ENCODE data around the gene SRPK1. TPM values are rescaled to one million over a fixed set of nuclear protein-coding genes. Genes with fewer than 3 reads are reported as not detected.

SRPK1 gene
- total and polyA plus RNA-seq, 2 of the 8 experiments (the other 6 are each of a cell fraction or from before 2014, with no cell fraction given), result 25.7 to 116 TPM

- DNase-seq (ENCODE audit: low read depth in 1 of 2, low spot score in 2 of 2), result no peak
- no peak for FAIRE-seq
Observed at GRCh38 chr6:35876902-35877301, 44.0 kb downstream of the SRPK1 start.

More at GRCh38 chr6:35876902-35877301, 44.0 kb downstream of the SRPK1 start:
- WGBS, 2 experiments (ENCODE audit: extremely low coverage in 1 of 2, insufficient coverage in 1 of 2, insufficient read length in 1 of 2, insufficient replicate concordance in 2 of 2, low coverage in 1 of 2, low lambda C conversion rate in 2 of 2, missing lambda C conversion rate in 1 of 2), result 79% methylated on average over 2 of the region's 2 CpGs; no CpG with 5 or more reads in 1 of the 2 experiments
- Histone ChIP-seq H3K4ac (replicated peaks; ENCODE audit: insufficient read length, low read depth, low read length) (no peak overlapping the region), H3K4me3 (ENCODE audit: extremely low read depth in 1 of 4, insufficient read depth in 2 of 4, low read depth in 3 of 4, low read length in 4 of 4) (no peak overlapping the region), H2AK5ac (ENCODE audit: low read depth, low read length) (no peak overlapping the region), H2BK5ac (ENCODE audit: low read depth, low read length) (no peak overlapping the region), H3K27me3 (replicated peaks in 1 of 4; ENCODE audit: control insufficient read depth in 3 of 4, extremely low read depth in 1 of 4, insufficient read depth in 3 of 4, low read length in 3 of 4) (no peaks in the 10 kb centered on the region), H4K8ac (ENCODE audit: extremely low read depth, insufficient read depth, low read length) (no peak overlapping the region), H4K91ac (replicated peaks; ENCODE audit: insufficient read length, low read length) (no peak overlapping the region), H3K36me3 (ENCODE audit: control insufficient read depth in 2 of 4, insufficient read depth in 4 of 4, low read length in 3 of 4) (peaks cover 3 to 26% (median 12%) of the 10 kb centered on the region in 4 experiments; a peak in 5 of 8 replicates), H3K23me2 (ENCODE audit: low read depth, low read length) (no peaks in the 10 kb centered on the region), H3K56ac (replicated peaks; ENCODE audit: insufficient read length, low read depth, low read length) (no peak overlapping the region), H3K9me3 (ENCODE audit: insufficient read depth in 2 of 2, low read depth in 1 of 2, low read length in 1 of 2) (no peaks in the 10 kb centered on the region), H2BK120ac (replicated peaks; ENCODE audit: low read depth, low read length) (no peak overlapping the region), H2BK12ac (ENCODE audit: low read depth, low read length) (no peak overlapping the region), H3K27ac (ENCODE audit: low read depth, low read length) (no peak overlapping the region), H2AFZ (ENCODE audit: low read length) (no peak overlapping the region), H4K20me1 (replicated peaks in 1 of 2; ENCODE audit: control insufficient read depth in 1 of 2, insufficient read depth in 2 of 2, low read length in 2 of 2) (no peaks in the 10 kb centered on the region), H3K18ac (ENCODE audit: extremely low read depth, low read length) (no peak overlapping the region), H3K9ac (replicated peaks in 1 of 4; ENCODE audit: extremely low read depth in 1 of 4, low read depth in 3 of 4, low read length in 3 of 4) (no peak overlapping the region), H4K5ac (ENCODE audit: insufficient read length, low read depth, low read length) (no peak overlapping the region), H3K79me1 (ENCODE audit: low read depth, low read length) (no peaks in the 10 kb centered on the region), H2BK20ac (ENCODE audit: low read length) (no peak overlapping the region), H2BK15ac (ENCODE audit: low read length) (no peak overlapping the region), H3K4me1 (replicated peaks in 1 of 4; ENCODE audit: control insufficient read depth in 3 of 4, insufficient read depth in 4 of 4, low read length in 3 of 4) (no peaks in the 10 kb centered on the region), H3K14ac (ENCODE audit: insufficient read length) (no peak overlapping the region), H3K79me2 (ENCODE audit: control insufficient read depth in 1 of 2, insufficient read depth in 2 of 2, low read length in 2 of 2) (no peaks in the 10 kb centered on the region), H3K4me2 (ENCODE audit: insufficient read depth in 1 of 2, low read depth in 2 of 2, low read length in 2 of 2) (no peak overlapping the region), H3K23ac (ENCODE audit: insufficient read length) (no peak overlapping the region)
- CTCF ChIA-PET (ENCODE audit: partially characterized antibody), result no interaction called here
- POLR2A ChIA-PET (ENCODE audit: partially characterized antibody), result no interaction called here
- TF ChIP-seq KDM1A (IDR thresholded peaks at IDR 0.05; ENCODE audit: borderline replicate concordance, low read length) (no peak), GABPA (IDR thresholded peaks at IDR 0.05; ENCODE audit: borderline replicate concordance, insufficient read depth, low read length) (no peak), YY1 (IDR thresholded peaks at IDR 0.05; ENCODE audit: low read depth, low read length) (no peak), ASH2L (IDR thresholded peaks at IDR 0.05; ENCODE audit: low read length) (no peak), SP4 (IDR thresholded peaks at IDR 0.05; ENCODE audit: low read length) (no peak), TAF1 (IDR thresholded peaks at IDR 0.05; ENCODE audit: low read depth, low read length) (no peak), TAF7 (optimal IDR thresholded peaks at IDR 0.05; ENCODE audit: borderline replicate concordance, low read depth, low read length) (no peak), SP1 (IDR thresholded peaks at IDR 0.05; ENCODE audit: low read depth, low read length) (no peak), POLR2AphosphoS5 (IDR thresholded peaks at IDR 0.05; ENCODE audit: low read depth, low read length) (no peak), TEAD4 (IDR thresholded peaks at IDR 0.05; ENCODE audit: low read depth, low read length) (no peak), JUN (IDR thresholded peaks at IDR 0.05; ENCODE audit: low read depth, low read length) (no peak), SRF (IDR thresholded peaks at IDR 0.05; ENCODE audit: low read depth, low read length) (no peak), RXRA (IDR thresholded peaks at IDR 0.05; ENCODE audit: insufficient read depth, low read depth, low read length) (no peak), ATF2 (IDR thresholded peaks at IDR 0.05; ENCODE audit: low read length) (no peak), TCF12 (IDR thresholded peaks at IDR 0.05; ENCODE audit: low read depth, low read length) (no peak)
